Measurements from ENCODE around the gene SDC4. TPM values are rescaled to one million over a fixed set of nuclear protein-coding genes. Genes with fewer than 3 reads are reported as not detected.

Gene SDC4, protein sequence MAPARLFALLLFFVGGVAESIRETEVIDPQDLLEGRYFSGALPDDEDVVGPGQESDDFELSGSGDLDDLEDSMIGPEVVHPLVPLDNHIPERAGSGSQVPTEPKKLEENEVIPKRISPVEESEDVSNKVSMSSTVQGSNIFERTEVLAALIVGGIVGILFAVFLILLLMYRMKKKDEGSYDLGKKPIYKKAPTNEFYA
- 89.9 and 90.3 TPM in 2 replicates for polyA plus RNA-seq (2013)

DNA sequence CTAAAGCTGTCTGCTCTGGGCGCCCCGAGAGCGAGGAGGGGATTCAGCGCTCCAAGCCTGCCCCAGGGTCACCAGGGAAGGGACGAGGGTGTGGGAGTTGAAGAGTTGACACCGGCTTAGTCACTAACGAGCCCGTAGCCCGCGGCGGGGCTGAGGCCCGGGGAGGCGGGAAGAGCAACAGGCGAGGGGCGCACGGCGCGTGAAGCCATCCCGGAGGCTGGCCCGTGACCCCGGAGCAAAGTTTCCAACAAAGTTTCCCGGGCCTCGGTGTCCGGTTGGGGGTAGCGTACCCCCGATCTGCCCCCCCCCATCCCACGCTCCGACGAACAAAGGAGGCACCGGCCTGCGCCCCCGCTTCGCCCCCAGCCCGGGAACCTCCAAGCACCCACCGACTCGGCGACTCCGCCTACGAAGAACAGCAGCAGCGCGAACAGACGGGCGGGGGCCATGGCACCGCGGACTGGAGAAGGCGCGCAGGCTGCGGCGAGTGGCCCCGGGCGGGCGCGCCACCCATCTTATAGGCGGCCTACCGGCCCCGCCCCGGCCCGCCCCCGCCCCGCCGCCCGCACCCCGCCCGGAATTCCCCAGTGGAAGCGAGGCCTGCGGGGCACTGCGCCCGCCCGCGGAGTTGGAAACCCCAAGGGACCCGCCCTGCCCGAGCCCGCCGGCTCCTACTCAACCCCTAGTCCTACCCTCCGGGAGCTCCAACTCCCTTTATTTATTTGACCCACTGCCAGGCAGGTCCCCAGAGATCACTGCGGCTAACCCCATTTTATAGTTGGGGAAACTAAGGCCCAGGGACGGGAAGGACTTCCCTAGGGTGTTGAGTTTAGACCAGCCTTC lies at the start of gene SDC4:
Gene SDC4, minus strand, starts transcription at position 489 of the 843 bp plus-strand sequence. Its CDS starts 40 bp downstream, at position 449.
- Histone ChIP-seq H2BK5ac (ENCODE audit: low read depth, low read length, poor library complexity) (peak within 1 kb of the TSS; percentile 78), H3K79me1 (ENCODE audit: low read length) (peaks cover 41% of the 10 kb centered on the region), H3K27ac (ENCODE audit: low read depth, low read length) (peak within 1 kb of the TSS; percentile 97), H4K8ac (ENCODE audit: low read depth, low read length) (peak within 1 kb of the TSS; percentile 69), H3K18ac (ENCODE audit: low read length) (peak within 1 kb of the TSS; percentile 73), H3K79me2 (ENCODE audit: control insufficient read depth, insufficient read depth, low read length, poor library complexity) (peaks cover 29% of the 10 kb centered on the region), H2BK120ac (ENCODE audit: insufficient read depth, low read length, poor library complexity) (peak within 1 kb of the TSS; percentile 74), H2BK12ac (ENCODE audit: low read length) (peak within 1 kb of the TSS; percentile 79), H3K36me3 (ENCODE audit: control insufficient read depth in 1 of 2, insufficient read depth in 2 of 2, low read length in 2 of 2) (no peaks in the 10 kb centered on the region), H3K27me3 (ENCODE audit: insufficient read depth, low read length) (no peaks in the 10 kb centered on the region), H3K4me1 (ENCODE audit: control insufficient read depth in 1 of 2, insufficient read depth in 2 of 2, low read length in 2 of 2) (peaks cover 25 to 36% of the 10 kb centered on the region in 2 experiments), H3K23ac (ENCODE audit: low read length) (no peak within 1 kb of the TSS), H3K4me3 (ENCODE audit: low read depth, low read length) (peak within 1 kb of the TSS; percentile 84), H3K9me3 (ENCODE audit: insufficient read depth, low read depth, low read length) (no peaks in the 10 kb centered on the region), H3K14ac (ENCODE audit: low read length) (peak within 1 kb of the TSS; percentile 87), H3K9ac (ENCODE audit: low read length) (peak within 1 kb of the TSS; percentile 29), H4K12ac (ENCODE audit: low read depth, low read length) (peak within 1 kb of the TSS; percentile 64), H4K91ac (ENCODE audit: low read depth, low read length) (peak within 1 kb of the TSS; percentile 81), H2AK5ac (ENCODE audit: low read length) (peak within 1 kb of the TSS; percentile 79), H3K4me2 (ENCODE audit: low read length) (peak within 1 kb of the TSS; percentile 73), H3K4ac (ENCODE audit: low read depth, low read length) (peak within 1 kb of the TSS; percentile 93), H2AFZ (ENCODE audit: insufficient read depth, low read length, poor library complexity) (peak within 1 kb of the TSS; percentile 50)
- DNase-seq = peak; percentile 75 to 80
- no CpG with 5 or more reads among the region's 77 CpGs for WGBS (ENCODE audit: extremely low coverage, insufficient coverage, insufficient read length)

DNA sequence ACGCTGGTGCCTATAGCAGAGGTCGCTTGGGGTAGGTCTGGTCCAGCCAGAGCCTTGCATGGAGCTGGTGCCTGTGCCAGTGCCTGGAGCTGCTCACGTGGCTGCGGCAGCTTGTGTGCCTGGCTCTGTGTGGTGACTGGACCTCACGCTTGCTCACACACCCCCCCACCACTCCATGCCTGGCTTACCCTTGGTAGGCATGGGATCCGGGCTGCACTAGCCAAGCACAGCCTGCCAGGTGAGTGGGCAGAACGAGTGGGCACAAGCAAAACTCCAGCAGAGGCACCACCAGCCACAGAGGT lies 46.8 kb upstream of the SDC4 start:
- Histone ChIP-seq H2AK5ac (ENCODE audit: low read length) (no peak overlapping the region), H3K23ac (ENCODE audit: low read length) (no peak overlapping the region), H3K4ac (ENCODE audit: low read depth, low read length) (no peak overlapping the region), H3K18ac (ENCODE audit: low read length) (no peak overlapping the region), H2BK120ac (ENCODE audit: insufficient read depth, low read length, poor library complexity) (no peak overlapping the region), H3K9ac (ENCODE audit: low read length) (no peak overlapping the region), H3K27ac (ENCODE audit: low read depth, low read length) (no peak overlapping the region), H3K79me1 (ENCODE audit: low read length) (no peaks in the 10 kb centered on the region), H3K27me3 (ENCODE audit: insufficient read depth, low read length) (no peaks in the 10 kb centered on the region), H2BK5ac (ENCODE audit: low read depth, low read length, poor library complexity) (no peak overlapping the region), H2BK12ac (ENCODE audit: low read length) (no peak overlapping the region), H3K14ac (ENCODE audit: low read length) (no peak overlapping the region), H3K4me2 (ENCODE audit: low read length) (no peak overlapping the region), H3K36me3 (ENCODE audit: control insufficient read depth in 1 of 2, insufficient read depth in 2 of 2, low read length in 2 of 2) (no peaks in the 10 kb centered on the region), H4K91ac (ENCODE audit: low read depth, low read length) (no peak overlapping the region), H3K4me1 (ENCODE audit: control insufficient read depth in 1 of 2, insufficient read depth in 2 of 2, low read length in 2 of 2) (no peaks in the 10 kb centered on the region), H4K12ac (ENCODE audit: low read depth, low read length) (no peak overlapping the region), H2AFZ (ENCODE audit: insufficient read depth, low read length, poor library complexity) (no peak overlapping the region), H3K4me3 (ENCODE audit: low read depth, low read length) (no peak overlapping the region), H3K79me2 (ENCODE audit: control insufficient read depth, insufficient read depth, low read length, poor library complexity) (no peaks in the 10 kb centered on the region), H3K9me3 (ENCODE audit: insufficient read depth, low read depth, low read length) (no peaks in the 10 kb centered on the region), H4K8ac (ENCODE audit: low read depth, low read length) (no peak overlapping the region)
- WGBS (ENCODE audit: extremely low coverage, insufficient coverage, insufficient read length) = no CpG with 5 or more reads among the region's 7 CpGs
- no peak for DNase-seq

GRCh38 chr20:45394221-45395113 lies 46.2 kb upstream of the SDC4 start:
- no peaks in the 10 kb centered on the region for H3K27me3 ChIP-seq (ENCODE audit: insufficient read depth, low read length)

GRCh38 chr20:45392733-45393132 lies 44.5 kb upstream of the SDC4 start:
- Histone ChIP-seq H3K36me3 (ENCODE audit: control insufficient read depth in 1 of 2, insufficient read depth in 2 of 2, low read length in 2 of 2) (no peaks in the 10 kb centered on the region), H3K79me1 (ENCODE audit: low read length) (no peaks in the 10 kb centered on the region), H2AK5ac (ENCODE audit: low read length) (no peak overlapping the region), H3K9ac (ENCODE audit: low read length) (no peak overlapping the region), H3K79me2 (ENCODE audit: control insufficient read depth, insufficient read depth, low read length, poor library complexity) (no peaks in the 10 kb centered on the region), H3K14ac (ENCODE audit: low read length) (no peak overlapping the region), H2AFZ (ENCODE audit: insufficient read depth, low read length, poor library complexity) (no peak overlapping the region), H3K18ac (ENCODE audit: low read length) (no peak overlapping the region), H2BK5ac (ENCODE audit: low read depth, low read length, poor library complexity) (no peak overlapping the region), H3K27ac (ENCODE audit: low read depth, low read length) (no peak overlapping the region), H3K9me3 (ENCODE audit: insufficient read depth, low read depth, low read length) (no peaks in the 10 kb centered on the region), H3K4me3 (ENCODE audit: low read depth, low read length) (no peak overlapping the region), H3K23ac (ENCODE audit: low read length) (no peak overlapping the region), H3K4me1 (ENCODE audit: control insufficient read depth in 1 of 2, insufficient read depth in 2 of 2, low read length in 2 of 2) (no peaks in the 10 kb centered on the region), H3K27me3 (ENCODE audit: insufficient read depth, low read length) (no peaks in the 10 kb centered on the region), H4K12ac (ENCODE audit: low read depth, low read length) (no peak overlapping the region), H2BK120ac (ENCODE audit: insufficient read depth, low read length, poor library complexity) (no peak overlapping the region), H3K4ac (ENCODE audit: low read depth, low read length) (no peak overlapping the region), H2BK12ac (ENCODE audit: low read length) (no peak overlapping the region), H3K4me2 (ENCODE audit: low read length) (no peak overlapping the region), H4K8ac (ENCODE audit: low read depth, low read length) (no peak overlapping the region), H4K91ac (ENCODE audit: low read depth, low read length) (no peak overlapping the region)
- WGBS (ENCODE audit: extremely low coverage, insufficient coverage, insufficient read length) = no CpG with 5 or more reads among the region's 3 CpGs
- DNase-seq = no peak

More at GRCh38 chr20:45394221-45395113, 46.2 kb upstream of the SDC4 start:
- no peak overlapping the region for H3K4me2 ChIP-seq (ENCODE audit: low read length)
- DNase-seq = no peak
- no peaks in the 10 kb centered on the region for H3K79me2 ChIP-seq (ENCODE audit: control insufficient read depth, insufficient read depth, low read length, poor library complexity)
- no peak overlapping the region for H2BK5ac ChIP-seq (ENCODE audit: low read depth, low read length, poor library complexity)
- no peaks in the 10 kb centered on the region for H3K4me1 ChIP-seq (ENCODE audit: control insufficient read depth in 1 of 2, insufficient read depth in 2 of 2, low read length in 2 of 2)
- no peak overlapping the region for H3K14ac ChIP-seq (ENCODE audit: low read length)
- H3K79me1 ChIP-seq (ENCODE audit: low read length) = no peaks in the 10 kb centered on the region
- no peak overlapping the region for H3K4me3 ChIP-seq (ENCODE audit: low read depth, low read length)
- no peak overlapping the region for H3K4ac ChIP-seq (ENCODE audit: low read depth, low read length)
- H2BK12ac ChIP-seq (ENCODE audit: low read length) = no peak overlapping the region
- H4K91ac ChIP-seq (ENCODE audit: low read depth, low read length) = no peak overlapping the region
- no peaks in the 10 kb centered on the region for H3K9me3 ChIP-seq (ENCODE audit: insufficient read depth, low read depth, low read length)
- H3K9ac ChIP-seq (ENCODE audit: low read length) = no peak overlapping the region
- no peak overlapping the region for H4K12ac ChIP-seq (ENCODE audit: low read depth, low read length)
- no peak overlapping the region for H2AFZ ChIP-seq (ENCODE audit: insufficient read depth, low read length, poor library complexity)
- no peak overlapping the region for H2BK120ac ChIP-seq (ENCODE audit: insufficient read depth, low read length, poor library complexity)
- H3K27ac ChIP-seq (ENCODE audit: low read depth, low read length) = no peak overlapping the region
- H3K18ac ChIP-seq (ENCODE audit: low read length) = no peak overlapping the region
- no CpG with 5 or more reads among the region's 21 CpGs for WGBS (ENCODE audit: extremely low coverage, insufficient coverage, insufficient read length)
- no peaks in the 10 kb centered on the region for H3K36me3 ChIP-seq (ENCODE audit: control insufficient read depth in 1 of 2, insufficient read depth in 2 of 2, low read length in 2 of 2)
- no peak overlapping the region for H2AK5ac ChIP-seq (ENCODE audit: low read length)
- no peak overlapping the region for H4K8ac ChIP-seq (ENCODE audit: low read depth, low read length)
- H3K23ac ChIP-seq (ENCODE audit: low read length) = no peak overlapping the region
